Fibroblast of mammary gland (primary cell): ENCODE results near the gene ST6GALNAC3.
A peak's percentile ranks its signal among the peaks of the same experiment; 100 is the strongest.

Experiments used
- DNase-seq: peaks from one replicate; pipeline ENCODE4 v3.0.0-alpha.2; 2010; ENCODE audit warnings: low read depth
- H3K4me3 ChIP-seq: 2 replicates; pipeline ENCODE4 v1.5.1; 2011; ENCODE audit warnings: low read depth, mild to moderate bottlenecking, low read length, moderate library complexity; ENCODE audit not compliant: control insufficient read depth
- CTCF ChIP-seq: conservative IDR thresholded peaks from 2 replicates; pipeline ENCODE4 v1.5.1; 2011; ENCODE audit warnings: low read depth, low read length, inconsistent platforms; ENCODE audit not compliant: control insufficient read depth, insufficient read depth

Gene ST6GALNAC3

GRCh38 chr1:76625886-76626678, 551.5 kb downstream of the ST6GALNAC3 start:
- no peak overlapping the region for H3K4me3 ChIP-seq
- TF ChIP-seq CTCF = no peak
- peak; percentile 15 for DNase-seq

- no peak for DNase-seq
- H3K4me3 ChIP-seq = no peak overlapping the region
- no peak for TF ChIP-seq CTCF
Measured at GRCh38 chr1:76627498-76627897, 553.0 kb downstream of the ST6GALNAC3 start.

GRCh38 chr1:76627901-76628300, 553.4 kb downstream of the ST6GALNAC3 start:
- DNase-seq = peak; percentile 1
- TF ChIP-seq CTCF = no peak
- no peak overlapping the region for H3K4me3 ChIP-seq

- no peak for TF ChIP-seq CTCF
- H3K4me3 ChIP-seq = no peak overlapping the region
- DNase-seq = no peak
Measured at GRCh38 chr1:76632136-76632535, 557.6 kb downstream of the ST6GALNAC3 start.

- peak; percentile 24 for DNase-seq
- TF ChIP-seq CTCF = no peak
- H3K4me3 ChIP-seq = no peak overlapping the region
Measured at GRCh38 chr1:76635784-76636183, 561.2 kb downstream of the ST6GALNAC3 start.

GRCh38 chr1:76639181-76639580, 564.6 kb downstream of the ST6GALNAC3 start:
- no peak for TF ChIP-seq CTCF
- no peak overlapping the region for H3K4me3 ChIP-seq
- DNase-seq = no peak
